Fibroblast of lung (primary cell): Measurements from ENCODE around the gene DPH6. TPM values are rescaled to one million over a fixed set of nuclear protein-coding genes. Genes with fewer than 3 reads are reported as not detected.
"Not testable (repeated sequence)": the region's sequence is repeated elsewhere in the genome, so short reads cannot be mapped to it uniquely, and the experiment has no call there.

ENCODE experiments used
- DNase-seq, 2 donors: peaks; one replicate each; pipeline versions ENCODE4 v3.0.0 to v3.0.0-alpha.2; 2010; ENCODE audit warnings: low read depth in 2 of 2
- H2AFZ ChIP-seq: 2 replicates; pipeline ENCODE4 v1.5.1; 2012; ENCODE audit warnings: low read length, control low read depth, inconsistent platforms
- H3K27ac ChIP-seq: 2 replicates; pipeline ENCODE4 v1.5.1; 2011; ENCODE audit warnings: low read length, control low read depth; ENCODE audit not compliant: insufficient read depth
- H3K27me3 ChIP-seq: 2 replicates; pipeline ENCODE4 v1.5.1; 2011; ENCODE audit warnings: mild to moderate bottlenecking, low read length; ENCODE audit not compliant: control insufficient read depth, insufficient read depth
- H3K36me3 ChIP-seq: 2 replicates; pipeline ENCODE4 v1.5.1; 2011; ENCODE audit warnings: low read length; ENCODE audit not compliant: control insufficient read depth, insufficient read depth
- H3K4me1 ChIP-seq: 2 replicates; pipeline ENCODE4 v1.5.1; 2011; ENCODE audit warnings: low read length; ENCODE audit not compliant: control insufficient read depth, insufficient read depth; ENCODE audit errors: extremely low read depth
- H3K4me2 ChIP-seq: 2 replicates; pipeline ENCODE4 v1.5.1; 2011; ENCODE audit warnings: low read length, control low read depth; ENCODE audit not compliant: insufficient read depth; ENCODE audit errors: extremely low read depth
- H3K4me3 ChIP-seq, 4 experiments: fragments of 200-600 bp in 1 of 4; sonication (generic) in 1 of 4; replicated peaks in 1 of 4; 2 replicates each; pipeline ENCODE4 v1.5.1; 2011 to 2016; ENCODE audit warnings: low read length in 4 of 4, low read depth in 3 of 4, mild to moderate bottlenecking in 3 of 4, control low read depth in 2 of 4, inconsistent platforms in 1 of 4, mixed read lengths in 1 of 4; ENCODE audit not compliant: insufficient read depth in 1 of 4; ENCODE audit errors: control extremely low read depth in 1 of 4
- H3K79me2 ChIP-seq: 2 replicates; pipeline ENCODE4 v1.5.1; 2012; ENCODE audit warnings: mild to moderate bottlenecking, low read length, inconsistent platforms; ENCODE audit not compliant: control insufficient read depth, insufficient read depth
- H3K9ac ChIP-seq: 2 replicates; pipeline ENCODE4 v1.5.1; 2011; ENCODE audit warnings: mild to moderate bottlenecking, low read length, control low read depth; ENCODE audit not compliant: insufficient read depth
- H3K9me3 ChIP-seq: 2 replicates; pipeline ENCODE4 v1.5.1; 2012; ENCODE audit warnings: low read depth, low read length; ENCODE audit not compliant: control insufficient read depth, insufficient read depth
- H4K20me1 ChIP-seq: 2 replicates; pipeline ENCODE4 v1.5.1; 2011; ENCODE audit warnings: low read length; ENCODE audit not compliant: control insufficient read depth, insufficient read depth; ENCODE audit errors: extremely low read depth
- CTCF ChIP-seq, 2 donors: IDR thresholded peaks in 1 of 2; conservative IDR thresholded peaks in 1 of 2; 1 replicate in 1 of 2; 2 replicates in 1 of 2; pipeline ENCODE4 v1.5.1; 2011 to 2012; ENCODE audit warnings: low read length in 2 of 2, control low read depth in 1 of 2, inconsistent platforms in 1 of 2, low read depth in 1 of 2, mild to moderate bottlenecking in 1 of 2
- EZH2 ChIP-seq: IDR thresholded peaks from 2 replicates; pipeline ENCODE4 v1.5.1; 2012; ENCODE audit warnings: low read length, control low read depth, mild to moderate bottlenecking; ENCODE audit errors: missing control alignments
- polyA plus RNA-seq, 2 donors: library from polyadenylated mRNA; depleted of rRNA in 1 of 2; stranded (reverse) in 1 of 2; unstranded in 1 of 2; fragments of >200 nt; gene quantifications; 2 replicates each; pipeline ENCODE4 v1.2.1, GENCODE V29; 2011 to 2012; ENCODE audit warnings: missing spikeins in 1 of 2
- total RNA-seq: library from RNA; depleted of rRNA; stranded (reverse); fragments of >200 nt; gene quantifications from 2 replicates; pipeline ENCODE4 v1.2.1, GENCODE V29; 2014

DPH6 gene
- total and polyA plus RNA-seq, 2 donors (not counting 1 experiment from before 2014, with no cell fraction given): 9.7 to 13.5 TPM

GRCh38 chr15:35393398-35393797 lies 152.6 kb downstream of the DPH6 start:
- Histone ChIP-seq H2AFZ (no peak overlapping the region), H3K9ac (no peak overlapping the region), H3K36me3 (no peaks in the 10 kb centered on the region), H3K27ac (no peak overlapping the region), H3K79me2 (no peaks in the 10 kb centered on the region), H3K9me3 (no peaks in the 10 kb centered on the region), H3K4me2 (no peak overlapping the region), H3K27me3 (no peaks in the 10 kb centered on the region), H4K20me1 (no peaks in the 10 kb centered on the region), H3K4me3 (no peak overlapping the region), H3K4me1 (no peaks in the 10 kb centered on the region)
- DNase-seq: no peak
- TF ChIP-seq EZH2: no peak
- TF ChIP-seq CTCF (conservative IDR thresholded peaks at IDR 0.05 in 1 of 2, IDR thresholded peaks at IDR 0.05 in 1 of 2; ENCODE audit: low read depth in 1 of 2, low read length in 2 of 2): no peak

GRCh38 chr15:35391408-35391984 lies 154.5 kb downstream of the DPH6 start:
- H3K27ac ChIP-seq, H3K36me3 ChIP-seq, DNase-seq, H4K20me1 ChIP-seq, H3K9me3 ChIP-seq, H3K9ac ChIP-seq, H3K27me3 ChIP-seq, H3K4me3 ChIP-seq, H2AFZ ChIP-seq, H3K4me2 ChIP-seq, H3K4me1 ChIP-seq, H3K79me2 ChIP-seq: not testable (repeated sequence)

- TF ChIP-seq EZH2: no peak
- no peak for TF ChIP-seq CTCF (conservative IDR thresholded peaks at IDR 0.05 in 1 of 2, IDR thresholded peaks at IDR 0.05 in 1 of 2; ENCODE audit: low read depth in 1 of 2, low read length in 2 of 2)
- H2AFZ ChIP-seq: no peak overlapping the region
- H3K9ac ChIP-seq: no peak overlapping the region
- no peak overlapping the region for H3K27ac ChIP-seq
- H3K27me3 ChIP-seq: no peaks in the 10 kb centered on the region
- no peaks in the 10 kb centered on the region for H3K79me2 ChIP-seq
- H3K36me3 ChIP-seq: no peaks in the 10 kb centered on the region
- H3K4me2 ChIP-seq: no peak overlapping the region
- DNase-seq: no peak
- no peaks in the 10 kb centered on the region for H3K9me3 ChIP-seq
- H3K4me1 ChIP-seq: no peaks in the 10 kb centered on the region
- no peak overlapping the region for H3K4me3 ChIP-seq
- no peaks in the 10 kb centered on the region for H4K20me1 ChIP-seq
These were observed 162.5 kb downstream of the DPH6 start for GRCh38 chr15:35383506-35383905.
